Esophagus muscularis mucosa (tissue), 3 donors: Measurements from ENCODE around the gene GAREM2.

Experiments used
- CTCF ChIP-seq, 3 experiments: fragments of 200-600 bp in 2 of 3; fragments of 450-650 bp in 1 of 3; sonication (generic) in 2 of 3; IDR thresholded peaks; one replicate each; pipeline ENCODE4 v1.5.1; 2017 to 2019; ENCODE audit warnings: antibody characterized with exemption in 3 of 3, mild to moderate bottlenecking in 2 of 3, moderate library complexity in 1 of 3
- POLR2A ChIP-seq: fragments of 450-650 bp; IDR thresholded peaks from one replicate; pipeline ENCODE4 v1.6.1; 2017; ENCODE audit warnings: antibody characterized with exemption, moderate library complexity, mild to moderate bottlenecking, low read depth
- POLR2AphosphoS5 ChIP-seq, 2 donors: sonication (generic); formaldehyde crosslinking; IDR thresholded peaks; one replicate each; pipeline ENCODE4 v1.6.1; 2017; ENCODE audit warnings: antibody characterized with exemption in 2 of 2

- TF ChIP-seq POLR2A, result no peak
- TF ChIP-seq POLR2AphosphoS5 (IDR thresholded peaks at IDR 0.05), result no peak
- no peak for TF ChIP-seq CTCF (IDR thresholded peaks at IDR 0.05)
Measured at GRCh38 chr2:26174691-26175465, 2.0 kb downstream of the GAREM2 start.
